ENCODE measurements around the gene HSDL1. TPM values are rescaled to one million over a fixed set of nuclear protein-coding genes. Genes with fewer than 3 reads are reported as not detected.

HSDL1 gene
- total RNA-seq, 4 donors from 2014 or later, result 8.3 to 22.8 (median 12.4) TPM

DNA sequence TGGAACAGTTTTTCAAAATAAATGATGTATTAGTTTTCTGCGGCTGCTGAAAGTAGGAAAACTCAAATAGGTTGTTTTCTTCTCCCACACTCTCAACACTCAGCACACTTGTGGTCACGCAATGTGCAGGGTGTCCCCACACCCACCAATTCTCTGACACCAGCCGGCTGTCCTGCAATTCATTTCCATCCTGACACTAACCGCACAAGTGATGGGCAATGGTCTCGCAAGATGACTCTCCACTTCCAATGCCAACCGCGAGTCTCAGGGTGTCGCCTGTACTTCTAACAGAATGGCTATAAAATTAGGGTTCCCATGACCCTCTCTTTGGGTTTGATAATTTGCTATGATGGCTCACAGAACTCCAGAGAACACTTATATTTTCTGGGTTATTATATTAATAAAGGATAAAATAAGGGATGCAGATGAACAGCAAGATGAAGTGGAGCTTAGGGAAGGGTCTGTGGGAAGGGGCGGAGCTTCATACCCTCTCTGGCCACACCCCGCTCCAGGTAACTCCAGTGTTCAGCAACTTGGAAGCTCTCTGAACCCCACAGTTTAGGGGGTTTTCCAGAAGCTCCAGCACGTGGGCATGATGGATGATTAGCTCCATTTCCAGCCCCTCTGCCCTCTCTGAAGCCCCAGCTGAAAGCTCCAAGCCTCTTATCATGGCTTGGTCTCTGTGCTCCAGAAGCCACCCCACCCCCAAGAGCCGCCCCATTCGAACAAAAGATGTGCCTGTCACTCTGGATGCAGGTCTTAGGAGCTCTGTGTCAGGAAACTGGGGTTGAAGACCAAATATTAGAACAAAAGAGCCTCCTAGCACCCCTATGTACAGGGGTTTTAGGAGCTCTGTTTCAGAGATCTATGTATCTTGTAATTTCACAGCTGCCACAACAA lies 22.1 kb upstream of the HSDL1 start:
- no peak for DNase-seq (ENCODE audit: low spot score in 2 of 2)
- H3K36me3 ChIP-seq, result no peaks in the 10 kb centered on the region
- TF ChIP-seq POLR2AphosphoS5 (IDR thresholded peaks at IDR 0.05) (no peak), EP300 (IDR thresholded peaks at IDR 0.05) (no peak), POLR2A (IDR thresholded peaks at IDR 0.05) (no peak)
- TF ChIP-seq, protein P1, sequence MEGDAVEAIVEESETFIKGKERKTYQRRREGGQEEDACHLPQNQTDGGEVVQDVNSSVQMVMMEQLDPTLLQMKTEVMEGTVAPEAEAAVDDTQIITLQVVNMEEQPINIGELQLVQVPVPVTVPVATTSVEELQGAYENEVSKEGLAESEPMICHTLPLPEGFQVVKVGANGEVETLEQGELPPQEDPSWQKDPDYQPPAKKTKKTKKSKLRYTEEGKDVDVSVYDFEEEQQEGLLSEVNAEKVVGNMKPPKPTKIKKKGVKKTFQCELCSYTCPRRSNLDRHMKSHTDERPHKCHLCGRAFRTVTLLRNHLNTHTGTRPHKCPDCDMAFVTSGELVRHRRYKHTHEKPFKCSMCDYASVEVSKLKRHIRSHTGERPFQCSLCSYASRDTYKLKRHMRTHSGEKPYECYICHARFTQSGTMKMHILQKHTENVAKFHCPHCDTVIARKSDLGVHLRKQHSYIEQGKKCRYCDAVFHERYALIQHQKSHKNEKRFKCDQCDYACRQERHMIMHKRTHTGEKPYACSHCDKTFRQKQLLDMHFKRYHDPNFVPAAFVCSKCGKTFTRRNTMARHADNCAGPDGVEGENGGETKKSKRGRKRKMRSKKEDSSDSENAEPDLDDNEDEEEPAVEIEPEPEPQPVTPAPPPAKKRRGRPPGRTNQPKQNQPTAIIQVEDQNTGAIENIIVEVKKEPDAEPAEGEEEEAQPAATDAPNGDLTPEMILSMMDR (IDR thresholded peaks at IDR 0.05), result no peak
- no peaks in the 10 kb centered on the region for H3K9me3 ChIP-seq
- peaks cover 8% of the 10 kb centered on the region for H3K27me3 ChIP-seq
- H3K4me3 ChIP-seq, result no peak overlapping the region
- WGBS, result 81% methylated on average over 13 of the region's 13 CpGs
- H3K27ac ChIP-seq, result no peak overlapping the region
- no peaks in the 10 kb centered on the region for H3K4me1 ChIP-seq

DNA sequence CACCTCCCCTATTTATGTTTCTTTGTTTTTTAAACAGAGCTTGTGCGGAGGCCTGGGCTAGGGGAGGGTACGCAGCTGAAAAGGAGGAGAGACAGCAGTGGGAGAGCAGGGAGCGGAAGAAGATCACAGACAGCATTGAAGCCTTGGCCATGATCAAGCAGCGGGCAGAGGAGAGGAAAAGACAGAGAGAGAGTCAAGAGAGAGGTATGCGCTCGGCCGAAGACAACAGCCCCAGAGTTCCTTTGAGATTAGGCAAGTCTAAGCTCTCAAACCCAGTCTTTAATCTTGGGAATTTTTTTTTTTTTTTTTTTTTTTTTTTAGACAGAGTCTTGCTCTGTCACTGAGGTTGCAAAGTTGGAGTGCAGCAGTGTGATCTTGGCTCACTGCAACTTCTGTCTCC lies 20.8 kb upstream of the HSDL1 start:
- H3K27me3 ChIP-seq, result peaks cover 14% of the 10 kb centered on the region
- TF ChIP-seq EP300 (IDR thresholded peaks at IDR 0.05) (no peak), POLR2AphosphoS5 (IDR thresholded peaks at IDR 0.05) (no peak), POLR2A (IDR thresholded peaks at IDR 0.05) (no peak)
- TF ChIP-seq, protein P1 (IDR thresholded peaks at IDR 0.05), result no peak
- no peak for DNase-seq (ENCODE audit: low spot score in 2 of 2)
- H3K27ac ChIP-seq, result no peak overlapping the region
- H3K4me3 ChIP-seq, result no peak overlapping the region
- H3K9me3 ChIP-seq, result no peaks in the 10 kb centered on the region
- H3K36me3 ChIP-seq, result no peaks in the 10 kb centered on the region
- no peaks in the 10 kb centered on the region for H3K4me1 ChIP-seq
- WGBS, result 88% methylated on average over 7 of the region's 7 CpGs

DNA sequence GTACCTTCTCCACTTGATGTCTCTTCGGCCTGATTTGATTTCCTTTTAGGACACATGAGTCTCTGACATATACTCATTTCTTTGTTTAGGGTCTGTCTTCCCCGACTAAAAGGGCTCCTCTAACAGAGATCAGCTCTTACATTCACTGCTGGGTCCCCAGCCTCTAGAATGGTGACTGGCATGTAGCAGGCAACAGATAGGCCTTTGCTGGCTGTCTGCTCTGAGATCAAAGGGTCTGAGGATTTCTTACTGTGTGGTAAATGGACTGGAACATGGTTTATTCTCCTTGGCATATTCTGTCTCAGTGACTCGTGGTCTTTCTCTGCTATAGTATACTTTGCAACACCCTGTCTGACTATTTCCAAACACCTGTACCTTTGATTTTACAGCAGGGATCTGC lies 16.8 kb upstream of the HSDL1 start:
- H3K27me3 ChIP-seq, result peaks cover 15% of the 10 kb centered on the region
- no peaks in the 10 kb centered on the region for H3K4me1 ChIP-seq
- no peaks in the 10 kb centered on the region for H3K36me3 ChIP-seq
- TF ChIP-seq EP300 (IDR thresholded peaks at IDR 0.05), result no peak
- no peak for TF ChIP-seq POLR2A (IDR thresholded peaks at IDR 0.05)
- TF ChIP-seq, protein P1 (IDR thresholded peaks at IDR 0.05), result no peak
- no peak for TF ChIP-seq POLR2AphosphoS5 (IDR thresholded peaks at IDR 0.05)
- 67% methylated on average over 3 of the region's 3 CpGs for WGBS
- no peaks in the 10 kb centered on the region for H3K9me3 ChIP-seq
- no peak overlapping the region for H3K27ac ChIP-seq
- no peak for DNase-seq (ENCODE audit: low spot score in 2 of 2)
- no peak overlapping the region for H3K4me3 ChIP-seq

DNA sequence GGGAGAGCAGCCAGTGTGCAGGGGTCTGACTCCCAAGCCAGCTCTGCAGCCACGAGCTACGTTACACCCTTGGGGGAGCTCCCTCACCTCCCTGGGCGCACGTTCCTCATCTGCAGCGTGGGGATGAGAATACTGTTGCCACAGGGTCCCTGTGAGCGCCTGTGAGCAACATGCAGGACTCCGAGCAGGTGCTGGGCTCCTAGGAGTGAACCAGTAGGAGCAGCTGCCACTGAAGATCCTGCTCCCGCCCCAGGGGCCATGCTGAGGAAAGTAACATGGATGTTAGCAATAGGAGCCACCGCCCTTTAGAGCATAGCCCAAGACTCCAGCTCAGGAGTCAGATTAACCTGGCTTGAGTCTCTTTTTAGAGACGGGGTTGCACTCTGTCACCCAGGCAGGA lies 16.1 kb upstream of the HSDL1 start:
- 70% methylated on average over 7 of the region's 10 CpGs for WGBS
- no peaks in the 10 kb centered on the region for H3K36me3 ChIP-seq
- no peaks in the 10 kb centered on the region for H3K4me1 ChIP-seq
- no peaks in the 10 kb centered on the region for H3K9me3 ChIP-seq
- no peak overlapping the region for H3K27ac ChIP-seq
- TF ChIP-seq EP300 (IDR thresholded peaks at IDR 0.05) (no peak), POLR2A (IDR thresholded peaks at IDR 0.05) (no peak), POLR2AphosphoS5 (IDR thresholded peaks at IDR 0.05) (no peak)
- TF ChIP-seq, protein P1 (IDR thresholded peaks at IDR 0.05), result no peak
- H3K4me3 ChIP-seq, result no peak overlapping the region
- no peak for DNase-seq (ENCODE audit: low spot score in 2 of 2)
- peaks cover 15% of the 10 kb centered on the region for H3K27me3 ChIP-seq

DNA sequence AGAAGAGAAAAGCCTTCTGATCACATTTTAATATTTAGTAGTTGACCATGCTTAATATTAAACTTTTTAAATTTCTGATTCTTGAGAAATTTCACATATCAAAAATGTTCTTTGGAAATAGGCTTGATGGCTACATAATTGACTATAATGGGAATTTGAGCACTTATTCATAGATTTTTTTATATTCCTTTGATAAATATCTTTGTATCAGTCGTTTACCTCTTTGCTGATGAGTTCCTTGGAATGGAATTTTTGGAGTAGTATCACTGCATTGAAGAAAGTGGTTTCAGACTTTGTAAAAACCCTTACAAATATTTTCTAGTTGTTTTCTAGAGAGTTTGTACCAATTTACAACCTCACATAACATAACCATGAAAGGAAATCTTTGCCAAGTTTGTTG lies 14.8 kb upstream of the HSDL1 start:
- no peak overlapping the region for H3K4me3 ChIP-seq
- H3K4me1 ChIP-seq, result no peaks in the 10 kb centered on the region
- TF ChIP-seq, protein P1 (IDR thresholded peaks at IDR 0.05), result no peak
- TF ChIP-seq POLR2AphosphoS5 (IDR thresholded peaks at IDR 0.05) (no peak), POLR2A (IDR thresholded peaks at IDR 0.05) (no peak), EP300 (IDR thresholded peaks at IDR 0.05) (no peak)
- no peak for DNase-seq (ENCODE audit: low spot score in 2 of 2)
- no peaks in the 10 kb centered on the region for H3K9me3 ChIP-seq
- no peaks in the 10 kb centered on the region for H3K36me3 ChIP-seq
- peaks cover 15% of the 10 kb centered on the region for H3K27me3 ChIP-seq
- H3K27ac ChIP-seq, result no peak overlapping the region
- WGBS, result 39% methylated on average over 1 of the region's 1 CpG
